Endothelial cell of umbilical vein (primary cell): ENCODE measurements around the gene NAGPA. TPM values are rescaled to one million over a fixed set of nuclear protein-coding genes. Genes with fewer than 3 reads are reported as not detected.

Experiments
- BruUV-seq: library from RNA; stranded (reverse); fragments of 400-500 nt; replicated peaks from 2 replicates; lab custom pipeline; 2021; lab: Mats Ljungman, UMichigan
- CTCF ChIA-PET: fragments of 300-600, 350-600 bp; sonication (Branson Sonifier 250); formaldehyde crosslinking; loops from one replicate; lab custom pipeline; 2021; ENCODE audit warnings: antibody characterized with exemption, inconsistent platforms; lab: Charles Lee
- POLR2A ChIA-PET: fragments of 300-600, 350-600 bp; sonication (Branson Sonifier 250); formaldehyde crosslinking; loops from one replicate; lab custom pipeline; 2021; ENCODE audit warnings: antibody characterized with exemption, inconsistent platforms; lab: Charles Lee
- DNase-seq: peaks from one replicate; pipeline ENCODE4 v3.0.0-alpha.2; 2011; ENCODE audit warnings: low read depth, low spot score
- FAIRE-seq: peaks from 2 replicates; lab custom pipeline; 2011; peaks lifted over from hg19 to GRCh38; lab: Jason Lieb, UNC
- H2AFZ ChIP-seq: 2 replicates; pipeline ENCODE4 v1.6.0; 2012; ENCODE audit warnings: low read depth, low read length, control low read depth, inconsistent platforms
- H3K27ac ChIP-seq: 2 replicates; pipeline ENCODE4 v1.5.1; 2011; ENCODE audit warnings: low read depth, mild to moderate bottlenecking, control low read depth, low read length, moderate library complexity; ENCODE audit not compliant: insufficient read depth
- H3K27me3 ChIP-seq, 2 experiments: 2 replicates each; pipeline versions ENCODE4 v1.6.0 to v1.6.1; 2011; ENCODE audit warnings: low read length in 2 of 2, mixed read lengths in 1 of 2; ENCODE audit not compliant: control insufficient read depth in 2 of 2, insufficient read depth in 2 of 2
- H3K36me3 ChIP-seq, 2 experiments: 2 replicates in 1 of 2; 3 replicates in 1 of 2; pipeline ENCODE4 v1.5.1; 2011; ENCODE audit warnings: low read length in 2 of 2, mild to moderate bottlenecking in 1 of 2, moderate library complexity in 1 of 2; ENCODE audit not compliant: control insufficient read depth in 2 of 2, insufficient read depth in 2 of 2; ENCODE audit errors: extremely low read depth in 1 of 2
- H3K4me1 ChIP-seq: 3 replicates; pipeline ENCODE4 v1.5.1; 2011; ENCODE audit warnings: mild to moderate bottlenecking, low read length; ENCODE audit not compliant: control insufficient read depth, insufficient read depth; ENCODE audit errors: extremely low read depth
- H3K4me2 ChIP-seq: 2 replicates; pipeline ENCODE4 v1.6.1; 2011; ENCODE audit warnings: low read length, control low read depth, mixed read lengths; ENCODE audit not compliant: insufficient read depth
- H3K4me3 ChIP-seq, 3 experiments: fragments of 200-600 bp in 1 of 3; sonication (generic), shearing (Covaris generic) in 1 of 3; replicated peaks in 1 of 3; 2 replicates each; pipeline ENCODE4 v1.5.1; 2011 to 2016; ENCODE audit warnings: control low read depth in 3 of 3, low read length in 3 of 3, mild to moderate bottlenecking in 2 of 3, inconsistent platforms in 1 of 3, low read depth in 1 of 3, moderate library complexity in 1 of 3; ENCODE audit not compliant: insufficient read depth in 1 of 3
- H3K79me2 ChIP-seq: 2 replicates; pipeline ENCODE4 v1.6.0; 2012; ENCODE audit warnings: low read length, inconsistent platforms; ENCODE audit not compliant: control insufficient read depth, insufficient read depth
- H3K9ac ChIP-seq: replicated peaks from 2 replicates; pipeline ENCODE3; 2011; ENCODE audit warnings: low read length, control low read depth; ENCODE audit not compliant: insufficient read depth; ENCODE audit errors: extremely low read depth
- H3K9me1 ChIP-seq: replicated peaks from 3 replicates; pipeline ENCODE4 v1.6.0; 2011; ENCODE audit warnings: mild to moderate bottlenecking, low read length; ENCODE audit not compliant: control insufficient read depth, insufficient read depth; ENCODE audit errors: extremely low read depth
- H3K9me3 ChIP-seq: replicated peaks from 2 replicates; pipeline ENCODE4 v1.5.1; 2012; ENCODE audit warnings: low read length, inconsistent platforms; ENCODE audit not compliant: control insufficient read depth, insufficient read depth
- H4K20me1 ChIP-seq: replicated peaks from 2 replicates; pipeline ENCODE3; 2011; ENCODE audit warnings: mild to moderate bottlenecking, low read length; ENCODE audit not compliant: control insufficient read depth, insufficient read depth; ENCODE audit errors: extremely low read depth
- EZH2 ChIP-seq: IDR thresholded peaks from 2 replicates; pipeline ENCODE4 v1.6.1; 2012; ENCODE audit warnings: borderline replicate concordance, low read depth, mild to moderate bottlenecking, moderate library complexity, low read length, inconsistent platforms; ENCODE audit not compliant: severe bottlenecking
- FOS ChIP-seq: IDR thresholded peaks from 2 replicates; pipeline ENCODE4 v1.6.1; 2011; ENCODE audit warnings: mild to moderate bottlenecking, low read length, moderate library complexity, borderline replicate concordance; ENCODE audit not compliant: insufficient read depth
- JUN ChIP-seq: IDR thresholded peaks from 2 replicates; pipeline ENCODE4 v1.6.1; 2011; ENCODE audit warnings: borderline replicate concordance, low read depth; ENCODE audit not compliant: insufficient read length, insufficient read depth
- MYC ChIP-seq: IDR thresholded peaks from one replicate; pipeline ENCODE4 v1.6.1; 2011; ENCODE audit warnings: mild to moderate bottlenecking, low read depth, low read length
- POLR2AphosphoS5 ChIP-seq: IDR thresholded peaks from 2 replicates; pipeline ENCODE4 v1.6.1; 2012; ENCODE audit warnings: low read depth, mild to moderate bottlenecking, control low read depth, low read length, moderate library complexity; ENCODE audit not compliant: insufficient read depth
- dilution Hi-C: fragments of 300-500 bp; cut with MboI; formaldehyde crosslinking; loops from one replicate; pipeline ENCODE4 v1.15.0; 2019; ENCODE audit warnings: low sequenced_read_pairs; ENCODE audit not compliant: extremely low pct_ligation_motif_present
- intact Hi-C: fragments of 100-400 bp; cut with micrococcal nuclease; formaldehyde crosslinking; loops from one replicate; pipeline ENCODE4 v1.10.0; 2022
- polyA plus RNA-seq, 4 experiments: library from polyadenylated mRNA; depleted of rRNA in 3 of 4; stranded (reverse) in 3 of 4; unstranded in 1 of 4; fragments of >200 nt; gene quantifications; 2 replicates each; pipeline versions ENCODE4 v1.2.1 to v1.2.3, GENCODE V29; 2011 to 2012; ENCODE audit warnings: missing spikeins in 1 of 4
- total RNA-seq: library from RNA; stranded (reverse); gene quantifications from 2 replicates; pipeline ENCODE4 v1.2.3, GENCODE V29; 2021
- TF ChIP-seq, protein P1 (sequence below), 2 donors: IDR thresholded peaks; 1 replicate in 1 of 2; 2 replicates in 1 of 2; pipeline ENCODE4 v1.5.1; 2011; ENCODE audit warnings: low read length in 2 of 2, mild to moderate bottlenecking in 2 of 2, moderate library complexity in 2 of 2, control low read depth in 1 of 2, inconsistent platforms in 1 of 2, low read depth in 1 of 2; ENCODE audit not compliant: insufficient read depth in 1 of 2; ENCODE audit errors: extremely low read depth in 1 of 2

The NAGPA gene
- total and polyA plus RNA-seq, 2 donors (not counting 3 experiments of a cell fraction or from before 2014, with no cell fraction given): 29.6 to 29.9 TPM

- no peak overlapping the region for H3K4me3 ChIP-seq
- H3K27me3 ChIP-seq: no peaks in the 10 kb centered on the region
- no peak for DNase-seq
- no peaks in the 10 kb centered on the region for H3K9me1 ChIP-seq
- H4K20me1 ChIP-seq: no peaks in the 10 kb centered on the region
- peaks cover 9% of the 10 kb centered on the region for H3K79me2 ChIP-seq
- intact Hi-C loops: no loop called here
- ChIA-PET POLR2A (no interaction called here), CTCF (interaction anchor here (0.6 to 3.2 kb wide), 2 partner anchors 11 to 12 kb away, joined by 3 to 12 read pairs; no protein-coding TSS in a partner anchor)
- no peaks in the 10 kb centered on the region for H3K9me3 ChIP-seq
- H3K4me1 ChIP-seq: peaks cover 8% of the 10 kb centered on the region
- TF ChIP-seq MYC: no peak
- TF ChIP-seq, protein P1, sequence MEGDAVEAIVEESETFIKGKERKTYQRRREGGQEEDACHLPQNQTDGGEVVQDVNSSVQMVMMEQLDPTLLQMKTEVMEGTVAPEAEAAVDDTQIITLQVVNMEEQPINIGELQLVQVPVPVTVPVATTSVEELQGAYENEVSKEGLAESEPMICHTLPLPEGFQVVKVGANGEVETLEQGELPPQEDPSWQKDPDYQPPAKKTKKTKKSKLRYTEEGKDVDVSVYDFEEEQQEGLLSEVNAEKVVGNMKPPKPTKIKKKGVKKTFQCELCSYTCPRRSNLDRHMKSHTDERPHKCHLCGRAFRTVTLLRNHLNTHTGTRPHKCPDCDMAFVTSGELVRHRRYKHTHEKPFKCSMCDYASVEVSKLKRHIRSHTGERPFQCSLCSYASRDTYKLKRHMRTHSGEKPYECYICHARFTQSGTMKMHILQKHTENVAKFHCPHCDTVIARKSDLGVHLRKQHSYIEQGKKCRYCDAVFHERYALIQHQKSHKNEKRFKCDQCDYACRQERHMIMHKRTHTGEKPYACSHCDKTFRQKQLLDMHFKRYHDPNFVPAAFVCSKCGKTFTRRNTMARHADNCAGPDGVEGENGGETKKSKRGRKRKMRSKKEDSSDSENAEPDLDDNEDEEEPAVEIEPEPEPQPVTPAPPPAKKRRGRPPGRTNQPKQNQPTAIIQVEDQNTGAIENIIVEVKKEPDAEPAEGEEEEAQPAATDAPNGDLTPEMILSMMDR (IDR thresholded peaks at IDR 0.05; ENCODE audit: extremely low read depth in 1 of 2, insufficient read depth in 1 of 2, low read depth in 1 of 2, low read length in 2 of 2): no peak
- no peak for TF ChIP-seq EZH2
- no peak for TF ChIP-seq POLR2AphosphoS5
- TF ChIP-seq JUN: no peak
- TF ChIP-seq FOS: no peak
- dilution Hi-C loops: no loop called here
- no TSS peak for BruUV-seq
- no peak overlapping the region for H3K27ac ChIP-seq
- no peak for FAIRE-seq
- no peak overlapping the region for H3K4me2 ChIP-seq
- H3K36me3 ChIP-seq: peaks cover 4 to 7% of the 10 kb centered on the region in 2 experiments
- no peak overlapping the region for H3K9ac ChIP-seq
- H2AFZ ChIP-seq: no peak overlapping the region
Observed at GRCh38 chr16:5073279-5073629, 39.5 kb upstream of the NAGPA start.
